GM19455 (cell line): ENCODE results near the gene ATP2A2.
"Not testable (repeated sequence)": the region's sequence is repeated elsewhere in the genome, so short reads cannot be mapped to it uniquely, and the experiment has no call there.

Experiments
- ATAC-seq: cut with Tn5 transposase; IDR thresholded peaks from one replicate; pipeline ENCODE4 v1.9.1; 2021; ENCODE audit not compliant: unreplicated experiment

ATP2A2 gene

GRCh38 chr12:110340261-110340660 lies 59.2 kb downstream of the ATP2A2 start:
- not testable (repeated sequence) for ATAC-seq

- ATAC-seq, result no peak
These were observed 59.7 kb downstream of the ATP2A2 start for GRCh38 chr12:110340706-110341105.

GRCh38 chr12:110342157-110342556 lies 61.1 kb downstream of the ATP2A2 start:
- ATAC-seq, result no peak

- no peak for ATAC-seq
These were observed 62.1 kb downstream of the ATP2A2 start for GRCh38 chr12:110343114-110343513.

- ATAC-seq, result no peak
These were observed 62.9 kb downstream of the ATP2A2 start for GRCh38 chr12:110343736-110344555.

- no peak for ATAC-seq
These were observed 63.6 kb downstream of the ATP2A2 start for GRCh38 chr12:110344657-110345056.

GRCh38 chr12:110345176-110345661 lies 64.2 kb downstream of the ATP2A2 start:
- no peak for ATAC-seq

- no peak for ATAC-seq
These were observed 64.9 kb downstream of the ATP2A2 start for GRCh38 chr12:110345963-110346362.

GRCh38 chr12:110347767-110348166 lies 66.7 kb downstream of the ATP2A2 start:
- ATAC-seq, result no peak

GRCh38 chr12:110348431-110349059 lies 67.5 kb downstream of the ATP2A2 start:
- no peak for ATAC-seq

GRCh38 chr12:110349096-110349495 lies 68.0 kb downstream of the ATP2A2 start:
- ATAC-seq, result no peak

GRCh38 chr12:110349514-110350151 lies 68.6 kb downstream of the ATP2A2 start:
- no peak for ATAC-seq

GRCh38 chr12:110351119-110351518 lies 70.1 kb downstream of the ATP2A2 start:
- no peak for ATAC-seq

GRCh38 chr12:110352401-110352800 lies 71.4 kb downstream of the ATP2A2 start:
- no peak for ATAC-seq

- no peak for ATAC-seq
These were observed 72.3 kb downstream of the ATP2A2 start for GRCh38 chr12:110353211-110353965.

GRCh38 chr12:110354172-110354780 lies 73.2 kb downstream of the ATP2A2 start:
- no peak for ATAC-seq

GRCh38 chr12:110355073-110355472 lies 74.0 kb downstream of the ATP2A2 start:
- no peak for ATAC-seq

- not testable (repeated sequence) for ATAC-seq
These were observed 77.5 kb downstream of the ATP2A2 start for GRCh38 chr12:110358384-110359097.

GRCh38 chr12:110361216-110361615 lies 80.2 kb downstream of the ATP2A2 start:
- no peak for ATAC-seq
